Right lobe of liver (tissue), 4 donors: ENCODE data around the gene CAMK1G.

Experiments used
- POLR2A ChIP-seq: fragments of 450-650 bp; IDR thresholded peaks from one replicate; pipeline ENCODE4 v1.6.1; 2017; ENCODE audit warnings: antibody characterized with exemption, mild to moderate bottlenecking
- TF ChIP-seq, protein P1 (sequence below), 4 donors: fragments of 200-600 bp in 3 of 4; fragments of 450-650 bp in 1 of 4; IDR thresholded peaks; one replicate each; pipeline versions ENCODE4 v1.5.1 to v1.8.0; 2016 to 2022; ENCODE audit warnings: antibody characterized with exemption in 4 of 4, mild to moderate bottlenecking in 2 of 4
- donor health status: DM: no; HTN: no; CAD: no.
- donor health status: DM: no; HTN: no; CAD: no.
- donor health status: DM: no; HTN: yes; CAD: no.

DNA sequence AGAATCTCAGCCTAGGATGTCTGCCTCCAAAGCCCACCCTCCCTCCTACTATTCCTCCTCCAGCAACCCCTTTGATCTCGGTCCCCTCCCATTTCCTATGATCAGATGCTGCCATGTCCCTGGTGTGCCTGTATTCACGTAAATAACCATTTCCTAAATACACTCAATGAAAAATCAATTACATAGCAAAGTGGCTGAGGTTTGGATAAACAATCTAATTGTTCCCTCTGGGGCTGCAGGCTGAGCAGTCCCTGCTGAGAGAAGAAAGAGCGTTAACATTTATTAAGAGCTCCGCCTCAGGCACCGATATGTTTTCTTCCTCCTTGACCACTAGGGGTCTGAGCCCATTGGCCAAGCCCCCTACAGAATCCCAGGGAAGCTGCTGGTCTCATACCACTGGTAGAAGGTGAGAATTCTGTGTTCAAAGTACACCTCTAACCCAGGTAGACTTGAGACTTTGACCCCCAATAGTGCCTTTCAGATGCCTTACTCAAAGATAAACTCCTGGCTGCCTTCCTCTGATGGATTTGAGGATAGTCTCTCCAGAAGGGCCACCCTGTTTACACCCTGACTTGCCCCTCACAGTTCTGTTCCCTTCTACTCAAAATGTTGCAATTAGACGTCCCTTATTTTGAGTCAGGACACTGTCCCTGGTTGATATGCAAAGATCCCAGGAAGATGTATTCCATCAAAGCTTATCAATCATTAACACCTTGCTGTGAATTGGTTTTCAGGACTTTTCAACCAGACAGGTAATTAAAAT lies 33.9 kb upstream of the CAMK1G start:
- TF ChIP-seq, protein P1, sequence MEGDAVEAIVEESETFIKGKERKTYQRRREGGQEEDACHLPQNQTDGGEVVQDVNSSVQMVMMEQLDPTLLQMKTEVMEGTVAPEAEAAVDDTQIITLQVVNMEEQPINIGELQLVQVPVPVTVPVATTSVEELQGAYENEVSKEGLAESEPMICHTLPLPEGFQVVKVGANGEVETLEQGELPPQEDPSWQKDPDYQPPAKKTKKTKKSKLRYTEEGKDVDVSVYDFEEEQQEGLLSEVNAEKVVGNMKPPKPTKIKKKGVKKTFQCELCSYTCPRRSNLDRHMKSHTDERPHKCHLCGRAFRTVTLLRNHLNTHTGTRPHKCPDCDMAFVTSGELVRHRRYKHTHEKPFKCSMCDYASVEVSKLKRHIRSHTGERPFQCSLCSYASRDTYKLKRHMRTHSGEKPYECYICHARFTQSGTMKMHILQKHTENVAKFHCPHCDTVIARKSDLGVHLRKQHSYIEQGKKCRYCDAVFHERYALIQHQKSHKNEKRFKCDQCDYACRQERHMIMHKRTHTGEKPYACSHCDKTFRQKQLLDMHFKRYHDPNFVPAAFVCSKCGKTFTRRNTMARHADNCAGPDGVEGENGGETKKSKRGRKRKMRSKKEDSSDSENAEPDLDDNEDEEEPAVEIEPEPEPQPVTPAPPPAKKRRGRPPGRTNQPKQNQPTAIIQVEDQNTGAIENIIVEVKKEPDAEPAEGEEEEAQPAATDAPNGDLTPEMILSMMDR (IDR thresholded peaks at IDR 0.05) = peak in 1 of 4 donors; percentile 7
- TF ChIP-seq POLR2A = no peak
